Erythroblast (primary cell): ENCODE results near the gene TULP1.

Experiments used
- DNase-seq, 2 experiments: peaks; one replicate each; lab custom pipeline; 2025; lab: John Stamatoyannopoulos, UW
- GATA1 ChIP-seq: IDR thresholded peaks from 2 replicates; pipeline ENCODE4 v1.6.1; 2011; ENCODE audit warnings: low read depth, mild to moderate bottlenecking, control low read depth, low read length, moderate library complexity
- POLR2A ChIP-seq: IDR thresholded peaks from 2 replicates; pipeline ENCODE4 v1.6.1; 2011; ENCODE audit warnings: mild to moderate bottlenecking, low read length

Gene TULP1

GRCh38 chr6:35454391-35455110 is 58.1 kb downstream of the TULP1 start:
- DNase-seq = no peak
- TF ChIP-seq POLR2A = no peak
- no peak for TF ChIP-seq GATA1

- no peak for TF ChIP-seq GATA1
- TF ChIP-seq POLR2A = no peak
- peak; percentile 67 to 78 for DNase-seq
Observed at GRCh38 chr6:35453236-35453635, 59.5 kb downstream of the TULP1 start.

GRCh38 chr6:35452183-35453090 is 60.3 kb downstream of the TULP1 start, which contains the start of gene FANCE:
Gene FANCE (plus strand): TSS chr6:35452338. CDS start chr6:35452546, 208 bp downstream.
- TF ChIP-seq GATA1 (no peak), POLR2A (peak; percentile 62)
- peak; percentile 96 to 98 for DNase-seq

GRCh38 chr6:35451354-35452182 is 61.1 kb downstream of the TULP1 start:
- no peak for TF ChIP-seq POLR2A
- TF ChIP-seq GATA1 = no peak
- no peak for DNase-seq

GRCh38 chr6:35449287-35449881 is 63.3 kb downstream of the TULP1 start:
- peak; percentile 67 to 73 for DNase-seq
- TF ChIP-seq GATA1 = no peak

- no peak for DNase-seq
- TF ChIP-seq GATA1 = no peak
- no peak for TF ChIP-seq POLR2A
Observed at GRCh38 chr6:35448191-35448590, 64.5 kb downstream of the TULP1 start.
